GM23338 (cell line): ENCODE measurements around the gene MST1.

Experiments
- CREB1 ChIP-seq: fragments of 250-450 bp; sonication (Bioruptor Pico); IDR thresholded peaks from 2 replicates; pipeline ENCODE4 v1.5.0; 2020; ENCODE audit warnings: low read depth, mild to moderate bottlenecking, moderate library complexity
- EZH2 ChIP-seq: fragments of 200-600 bp; sonication (generic); IDR thresholded peaks from one replicate; pipeline ENCODE4 v1.8.0; 2017; ENCODE audit warnings: antibody characterized with exemption, mild to moderate bottlenecking, low read depth; ENCODE audit not compliant: unreplicated experiment
- EZH2phosphoT487 ChIP-seq: fragments of 200-600 bp; sonication (generic); IDR thresholded peaks from one replicate; pipeline ENCODE4 v1.8.1; 2018; ENCODE audit warnings: antibody characterized with exemption; ENCODE audit not compliant: unreplicated experiment
- JUNB ChIP-seq: IDR thresholded peaks from one replicate; pipeline ENCODE4 v1.6.1; 2016; ENCODE audit warnings: antibody characterized with exemption; ENCODE audit not compliant: unreplicated experiment
- NANOG ChIP-seq: IDR thresholded peaks from 2 replicates; pipeline ENCODE4 v1.6.1; 2016; ENCODE audit warnings: antibody characterized with exemption, borderline replicate concordance
- POLR2AphosphoS5 ChIP-seq: IDR thresholded peaks from 2 replicates; pipeline ENCODE4 v1.6.1; 2016; ENCODE audit warnings: antibody characterized with exemption, low read depth
- STAT1 ChIP-seq: IDR thresholded peaks from one replicate; pipeline ENCODE4 v1.6.1; 2016; ENCODE audit warnings: antibody characterized with exemption; ENCODE audit not compliant: unreplicated experiment
- ZNF114 ChIP-seq: fragments of 250-450 bp; sonication (Bioruptor Pico); IDR thresholded peaks from 2 replicates; pipeline ENCODE4 v1.5.0; 2020; ENCODE audit warnings: mild to moderate bottlenecking, moderate library complexity
- ZNF331 ChIP-seq: fragments of 250-450 bp; sonication (Bioruptor Pico); IDR thresholded peaks from 2 replicates; pipeline ENCODE4 v1.5.0; 2020; ENCODE audit warnings: low read depth, mild to moderate bottlenecking, moderate library complexity
- TF ChIP-seq, protein P1 (sequence below): IDR thresholded peaks from one replicate; pipeline ENCODE4 v1.6.1; 2018; ENCODE audit warnings: antibody characterized with exemption; ENCODE audit not compliant: unreplicated experiment
- TF ChIP-seq, protein P2 (sequence below), 2 experiments: fragments of 200-600 bp in 1 of 2; sonication (generic) in 1 of 2; conservative IDR thresholded peaks; 2 replicates each; pipeline versions ENCODE4 v1.5.1 to v1.6.1; 2016 to 2017; ENCODE audit warnings: antibody characterized with exemption in 2 of 2, low read depth in 2 of 2, mild to moderate bottlenecking in 2 of 2, moderate library complexity in 1 of 2
- TF ChIP-seq, protein P3 (sequence below): IDR thresholded peaks from 2 replicates; pipeline ENCODE4 v1.6.1; 2016; ENCODE audit warnings: antibody characterized with exemption
- TF ChIP-seq, protein P4 (sequence below): fragments of 250-450 bp; sonication (Bioruptor Pico); IDR thresholded peaks from 2 replicates; pipeline ENCODE4 v1.5.0; 2020; ENCODE audit warnings: mild to moderate bottlenecking, moderate library complexity

DNA sequence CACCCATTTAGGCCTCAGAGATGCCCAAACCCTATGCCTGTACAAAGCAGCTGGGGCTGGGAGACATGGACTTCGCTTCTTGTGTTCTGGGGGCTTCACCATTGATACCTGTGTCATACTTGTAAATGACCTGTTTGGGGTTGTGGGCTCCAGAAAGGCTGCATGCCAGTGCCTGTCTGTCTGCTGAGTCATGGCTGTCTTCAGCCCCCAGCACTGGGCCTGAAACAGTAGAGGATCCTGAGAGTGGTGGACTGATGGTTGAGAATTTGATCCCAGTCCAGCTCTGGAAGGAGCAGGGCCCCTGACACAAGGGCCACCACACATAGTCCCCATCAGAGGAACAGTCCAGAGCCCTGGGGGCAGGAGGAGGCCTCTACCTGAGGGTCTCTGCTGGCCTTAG lies 39.7 kb downstream of the MST1 start:
- TF ChIP-seq, protein P1, sequence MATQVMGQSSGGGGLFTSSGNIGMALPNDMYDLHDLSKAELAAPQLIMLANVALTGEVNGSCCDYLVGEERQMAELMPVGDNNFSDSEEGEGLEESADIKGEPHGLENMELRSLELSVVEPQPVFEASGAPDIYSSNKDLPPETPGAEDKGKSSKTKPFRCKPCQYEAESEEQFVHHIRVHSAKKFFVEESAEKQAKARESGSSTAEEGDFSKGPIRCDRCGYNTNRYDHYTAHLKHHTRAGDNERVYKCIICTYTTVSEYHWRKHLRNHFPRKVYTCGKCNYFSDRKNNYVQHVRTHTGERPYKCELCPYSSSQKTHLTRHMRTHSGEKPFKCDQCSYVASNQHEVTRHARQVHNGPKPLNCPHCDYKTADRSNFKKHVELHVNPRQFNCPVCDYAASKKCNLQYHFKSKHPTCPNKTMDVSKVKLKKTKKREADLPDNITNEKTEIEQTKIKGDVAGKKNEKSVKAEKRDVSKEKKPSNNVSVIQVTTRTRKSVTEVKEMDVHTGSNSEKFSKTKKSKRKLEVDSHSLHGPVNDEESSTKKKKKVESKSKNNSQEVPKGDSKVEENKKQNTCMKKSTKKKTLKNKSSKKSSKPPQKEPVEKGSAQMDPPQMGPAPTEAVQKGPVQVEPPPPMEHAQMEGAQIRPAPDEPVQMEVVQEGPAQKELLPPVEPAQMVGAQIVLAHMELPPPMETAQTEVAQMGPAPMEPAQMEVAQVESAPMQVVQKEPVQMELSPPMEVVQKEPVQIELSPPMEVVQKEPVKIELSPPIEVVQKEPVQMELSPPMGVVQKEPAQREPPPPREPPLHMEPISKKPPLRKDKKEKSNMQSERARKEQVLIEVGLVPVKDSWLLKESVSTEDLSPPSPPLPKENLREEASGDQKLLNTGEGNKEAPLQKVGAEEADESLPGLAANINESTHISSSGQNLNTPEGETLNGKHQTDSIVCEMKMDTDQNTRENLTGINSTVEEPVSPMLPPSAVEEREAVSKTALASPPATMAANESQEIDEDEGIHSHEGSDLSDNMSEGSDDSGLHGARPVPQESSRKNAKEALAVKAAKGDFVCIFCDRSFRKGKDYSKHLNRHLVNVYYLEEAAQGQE, result no peak
- TF ChIP-seq, protein P2, sequence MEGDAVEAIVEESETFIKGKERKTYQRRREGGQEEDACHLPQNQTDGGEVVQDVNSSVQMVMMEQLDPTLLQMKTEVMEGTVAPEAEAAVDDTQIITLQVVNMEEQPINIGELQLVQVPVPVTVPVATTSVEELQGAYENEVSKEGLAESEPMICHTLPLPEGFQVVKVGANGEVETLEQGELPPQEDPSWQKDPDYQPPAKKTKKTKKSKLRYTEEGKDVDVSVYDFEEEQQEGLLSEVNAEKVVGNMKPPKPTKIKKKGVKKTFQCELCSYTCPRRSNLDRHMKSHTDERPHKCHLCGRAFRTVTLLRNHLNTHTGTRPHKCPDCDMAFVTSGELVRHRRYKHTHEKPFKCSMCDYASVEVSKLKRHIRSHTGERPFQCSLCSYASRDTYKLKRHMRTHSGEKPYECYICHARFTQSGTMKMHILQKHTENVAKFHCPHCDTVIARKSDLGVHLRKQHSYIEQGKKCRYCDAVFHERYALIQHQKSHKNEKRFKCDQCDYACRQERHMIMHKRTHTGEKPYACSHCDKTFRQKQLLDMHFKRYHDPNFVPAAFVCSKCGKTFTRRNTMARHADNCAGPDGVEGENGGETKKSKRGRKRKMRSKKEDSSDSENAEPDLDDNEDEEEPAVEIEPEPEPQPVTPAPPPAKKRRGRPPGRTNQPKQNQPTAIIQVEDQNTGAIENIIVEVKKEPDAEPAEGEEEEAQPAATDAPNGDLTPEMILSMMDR (conservative IDR thresholded peaks at IDR 0.05; ENCODE audit: low read depth in 2 of 2), result no peak
- TF ChIP-seq ZNF331 (CRISPR knock-in tag) (no peak), EZH2 (no peak), POLR2AphosphoS5 (no peak), CREB1 (CRISPR knock-in tag) (no peak), JUNB (no peak), STAT1 (no peak), EZH2phosphoT487 (no peak), NANOG (no peak), ZNF114 (CRISPR knock-in tag) (no peak)
- TF ChIP-seq, protein P3, sequence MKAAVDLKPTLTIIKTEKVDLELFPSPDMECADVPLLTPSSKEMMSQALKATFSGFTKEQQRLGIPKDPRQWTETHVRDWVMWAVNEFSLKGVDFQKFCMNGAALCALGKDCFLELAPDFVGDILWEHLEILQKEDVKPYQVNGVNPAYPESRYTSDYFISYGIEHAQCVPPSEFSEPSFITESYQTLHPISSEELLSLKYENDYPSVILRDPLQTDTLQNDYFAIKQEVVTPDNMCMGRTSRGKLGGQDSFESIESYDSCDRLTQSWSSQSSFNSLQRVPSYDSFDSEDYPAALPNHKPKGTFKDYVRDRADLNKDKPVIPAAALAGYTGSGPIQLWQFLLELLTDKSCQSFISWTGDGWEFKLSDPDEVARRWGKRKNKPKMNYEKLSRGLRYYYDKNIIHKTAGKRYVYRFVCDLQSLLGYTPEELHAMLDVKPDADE, result no peak
- TF ChIP-seq, protein P4, sequence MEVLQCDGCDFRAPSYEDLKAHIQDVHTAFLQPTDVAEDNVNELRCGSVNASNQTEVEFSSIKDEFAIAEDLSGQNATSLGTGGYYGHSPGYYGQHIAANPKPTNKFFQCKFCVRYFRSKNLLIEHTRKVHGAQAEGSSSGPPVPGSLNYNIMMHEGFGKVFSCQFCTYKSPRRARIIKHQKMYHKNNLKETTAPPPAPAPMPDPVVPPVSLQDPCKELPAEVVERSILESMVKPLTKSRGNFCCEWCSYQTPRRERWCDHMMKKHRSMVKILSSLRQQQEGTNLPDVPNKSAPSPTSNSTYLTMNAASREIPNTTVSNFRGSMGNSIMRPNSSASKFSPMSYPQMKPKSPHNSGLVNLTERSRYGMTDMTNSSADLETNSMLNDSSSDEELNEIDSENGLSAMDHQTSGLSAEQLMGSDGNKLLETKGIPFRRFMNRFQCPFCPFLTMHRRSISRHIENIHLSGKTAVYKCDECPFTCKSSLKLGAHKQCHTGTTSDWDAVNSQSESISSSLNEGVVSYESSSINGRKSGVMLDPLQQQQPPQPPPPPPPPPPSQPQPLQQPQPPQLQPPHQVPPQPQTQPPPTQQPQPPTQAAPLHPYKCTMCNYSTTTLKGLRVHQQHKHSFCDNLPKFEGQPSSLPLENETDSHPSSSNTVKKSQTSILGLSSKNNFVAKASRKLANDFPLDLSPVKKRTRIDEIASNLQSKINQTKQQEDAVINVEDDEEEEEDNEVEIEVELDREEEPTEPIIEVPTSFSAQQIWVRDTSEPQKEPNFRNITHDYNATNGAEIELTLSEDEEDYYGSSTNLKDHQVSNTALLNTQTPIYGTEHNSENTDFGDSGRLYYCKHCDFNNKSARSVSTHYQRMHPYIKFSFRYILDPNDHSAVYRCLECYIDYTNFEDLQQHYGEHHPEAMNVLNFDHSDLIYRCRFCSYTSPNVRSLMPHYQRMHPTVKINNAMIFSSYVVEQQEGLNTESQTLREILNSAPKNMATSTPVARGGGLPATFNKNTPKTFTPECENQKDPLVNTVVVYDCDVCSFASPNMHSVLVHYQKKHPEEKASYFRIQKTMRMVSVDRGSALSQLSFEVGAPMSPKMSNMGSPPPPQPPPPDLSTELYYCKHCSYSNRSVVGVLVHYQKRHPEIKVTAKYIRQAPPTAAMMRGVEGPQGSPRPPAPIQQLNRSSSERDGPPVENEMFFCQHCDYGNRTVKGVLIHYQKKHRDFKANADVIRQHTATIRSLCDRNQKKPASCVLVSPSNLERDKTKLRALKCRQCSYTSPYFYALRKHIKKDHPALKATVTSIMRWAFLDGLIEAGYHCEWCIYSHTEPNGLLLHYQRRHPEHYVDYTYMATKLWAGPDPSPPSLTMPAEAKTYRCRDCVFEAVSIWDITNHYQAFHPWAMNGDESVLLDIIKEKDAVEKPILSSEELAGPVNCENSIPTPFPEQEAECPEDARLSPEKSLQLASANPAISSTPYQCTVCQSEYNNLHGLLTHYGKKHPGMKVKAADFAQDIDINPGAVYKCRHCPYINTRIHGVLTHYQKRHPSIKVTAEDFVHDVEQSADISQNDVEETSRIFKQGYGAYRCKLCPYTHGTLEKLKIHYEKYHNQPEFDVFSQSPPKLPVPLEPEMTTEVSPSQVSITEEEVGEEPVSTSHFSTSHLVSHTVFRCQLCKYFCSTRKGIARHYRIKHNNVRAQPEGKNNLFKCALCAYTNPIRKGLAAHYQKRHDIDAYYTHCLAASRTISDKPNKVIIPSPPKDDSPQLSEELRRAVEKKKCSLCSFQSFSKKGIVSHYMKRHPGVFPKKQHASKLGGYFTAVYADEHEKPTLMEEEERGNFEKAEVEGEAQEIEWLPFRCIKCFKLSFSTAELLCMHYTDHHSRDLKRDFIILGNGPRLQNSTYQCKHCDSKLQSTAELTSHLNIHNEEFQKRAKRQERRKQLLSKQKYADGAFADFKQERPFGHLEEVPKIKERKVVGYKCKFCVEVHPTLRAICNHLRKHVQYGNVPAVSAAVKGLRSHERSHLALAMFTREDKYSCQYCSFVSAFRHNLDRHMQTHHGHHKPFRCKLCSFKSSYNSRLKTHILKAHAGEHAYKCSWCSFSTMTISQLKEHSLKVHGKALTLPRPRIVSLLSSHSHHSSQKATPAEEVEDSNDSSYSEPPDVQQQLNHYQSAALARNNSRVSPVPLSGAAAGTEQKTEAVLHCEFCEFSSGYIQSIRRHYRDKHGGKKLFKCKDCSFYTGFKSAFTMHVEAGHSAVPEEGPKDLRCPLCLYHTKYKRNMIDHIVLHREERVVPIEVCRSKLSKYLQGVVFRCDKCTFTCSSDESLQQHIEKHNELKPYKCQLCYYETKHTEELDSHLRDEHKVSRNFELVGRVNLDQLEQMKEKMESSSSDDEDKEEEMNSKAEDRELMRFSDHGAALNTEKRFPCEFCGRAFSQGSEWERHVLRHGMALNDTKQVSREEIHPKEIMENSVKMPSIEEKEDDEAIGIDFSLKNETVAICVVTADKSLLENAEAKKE (CRISPR knock-in tag), result no peak
